Fibroblast of skin of back (primary cell): ENCODE results near the gene CHST13.
"Not testable (repeated sequence)": the region's sequence is repeated elsewhere in the genome, so short reads cannot be mapped to it uniquely, and the experiment has no call there.

ENCODE experiments used
- DNase-seq: peaks from one replicate; pipeline ENCODE4 v3.0.0-alpha.2; 2013

Gene CHST13

GRCh38 chr3:126527006-126527405 is 3.1 kb downstream of the CHST13 start:
- DNase-seq: no peak

GRCh38 chr3:126527455-126528211 is 3.7 kb downstream of the CHST13 start:
- no peak for DNase-seq

GRCh38 chr3:126528419-126528799 is 4.5 kb downstream of the CHST13 start:
- no peak for DNase-seq

- DNase-seq: no peak
These were observed 5.0 kb downstream of the CHST13 start for GRCh38 chr3:126528800-126529541.

GRCh38 chr3:126529585-126530170 is 5.7 kb downstream of the CHST13 start:
- no peak for DNase-seq

GRCh38 chr3:126530171-126531050 is 6.5 kb downstream of the CHST13 start:
- no peak for DNase-seq

- no peak for DNase-seq
These were observed 7.0 kb downstream of the CHST13 start for GRCh38 chr3:126531051-126531330.

GRCh38 chr3:126533506-126533905 is 9.6 kb downstream of the CHST13 start:
- DNase-seq: no peak

- DNase-seq: not testable (repeated sequence)
These were observed 10.8 kb downstream of the CHST13 start for GRCh38 chr3:126534716-126535115.

GRCh38 chr3:126535636-126536035 is 11.7 kb downstream of the CHST13 start:
- no peak for DNase-seq

- DNase-seq: no peak
These were observed 12.2 kb downstream of the CHST13 start for GRCh38 chr3:126536126-126536525.

GRCh38 chr3:126537116-126537729 is 13.3 kb downstream of the CHST13 start:
- no peak for DNase-seq

- no peak for DNase-seq
These were observed 13.9 kb downstream of the CHST13 start for GRCh38 chr3:126537730-126538281.

- no peak for DNase-seq
These were observed 14.4 kb downstream of the CHST13 start for GRCh38 chr3:126538316-126538715.

- DNase-seq: no peak
These were observed 15.0 kb downstream of the CHST13 start for GRCh38 chr3:126538966-126539365.

- DNase-seq: no peak
These were observed 15.7 kb downstream of the CHST13 start for GRCh38 chr3:126539558-126540250.

GRCh38 chr3:126540342-126540849 is 16.4 kb downstream of the CHST13 start:
- DNase-seq: peak; percentile 93

GRCh38 chr3:126540951-126541627 is 17.1 kb downstream of the CHST13 start:
- DNase-seq: no peak

GRCh38 chr3:126541628-126542339 is 17.8 kb downstream of the CHST13 start:
- DNase-seq: no peak
